GM18505 (cell line): ENCODE results near the gene GCNA.
"Not testable (repeated sequence)": the region's sequence is repeated elsewhere in the genome, so short reads cannot be mapped to it uniquely, and the experiment has no call there.

Experiments
- ATAC-seq: cut with Tn5 transposase; IDR thresholded peaks from one replicate; pipeline ENCODE4 v1.9.1; 2021; ENCODE audit not compliant: unreplicated experiment
- POLR2A ChIP-seq: IDR thresholded peaks from 4 replicates; pipeline ENCODE4 v1.6.1; 2011; ENCODE audit warnings: borderline replicate concordance; ENCODE audit not compliant: insufficient read depth, insufficient read length; ENCODE audit errors: extremely low read depth

Gene GCNA

DNA sequence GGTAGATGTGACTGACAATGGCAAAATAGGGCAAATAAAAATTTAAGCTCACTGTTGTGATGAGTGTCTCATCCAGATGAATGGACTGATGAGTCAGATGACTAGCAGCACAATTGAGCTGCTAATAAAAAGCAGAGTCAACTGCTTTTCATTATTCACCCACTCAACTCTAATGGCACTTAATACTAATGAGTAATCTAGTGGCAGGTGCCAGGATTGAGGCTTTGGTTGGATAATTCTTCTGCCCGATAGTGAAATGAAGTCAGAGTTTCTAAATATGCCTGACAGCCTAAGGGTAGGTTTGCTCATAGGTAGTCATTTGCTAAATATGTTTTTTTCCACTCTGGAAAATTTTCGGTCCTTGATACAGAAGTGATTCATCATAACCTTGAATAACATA lies 34.9 kb upstream of the GCNA start:
- no peak for ATAC-seq
- no peak for TF ChIP-seq POLR2A

DNA sequence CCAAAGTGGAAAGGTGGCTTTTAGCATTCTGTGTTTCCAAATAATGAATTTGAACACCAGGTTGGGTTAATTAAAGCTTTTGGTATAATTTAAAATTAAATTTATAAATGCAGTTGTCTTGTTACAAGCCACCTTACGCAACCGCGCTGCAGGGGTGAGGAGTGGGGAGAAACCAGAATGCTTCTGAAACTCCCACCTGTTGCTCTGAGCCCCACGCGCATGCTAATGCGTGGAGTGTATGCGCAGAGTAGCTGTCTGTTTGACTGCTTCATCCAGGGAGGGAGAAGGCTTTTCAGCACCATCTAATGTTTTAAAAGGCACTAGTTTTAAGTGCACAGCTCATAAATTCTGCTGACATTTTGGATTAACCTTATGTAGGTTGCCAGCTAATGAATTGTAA lies 32.9 kb upstream of the GCNA start:
- ATAC-seq = no peak
- no peak for TF ChIP-seq POLR2A

DNA sequence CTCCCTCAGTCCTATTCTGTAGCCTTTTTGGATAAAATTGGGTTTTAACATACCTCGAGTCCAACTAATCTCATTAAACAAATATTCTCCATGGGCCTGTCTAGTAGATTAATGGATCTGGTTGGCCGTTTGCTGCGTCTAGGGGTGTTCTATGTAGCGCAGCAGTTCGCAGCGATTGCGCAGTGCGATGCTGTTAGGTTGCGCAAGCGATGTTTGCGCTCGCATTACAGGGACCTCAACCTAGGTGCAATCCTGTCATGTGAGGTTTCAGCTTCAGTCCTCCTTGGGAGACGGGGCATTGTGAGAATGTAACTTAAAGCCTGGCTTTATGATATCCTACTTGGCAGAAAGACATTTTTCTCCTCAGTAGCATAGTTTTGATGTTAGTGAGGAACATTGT lies 31.4 kb upstream of the GCNA start:
- no peak for ATAC-seq
- no peak for TF ChIP-seq POLR2A

DNA sequence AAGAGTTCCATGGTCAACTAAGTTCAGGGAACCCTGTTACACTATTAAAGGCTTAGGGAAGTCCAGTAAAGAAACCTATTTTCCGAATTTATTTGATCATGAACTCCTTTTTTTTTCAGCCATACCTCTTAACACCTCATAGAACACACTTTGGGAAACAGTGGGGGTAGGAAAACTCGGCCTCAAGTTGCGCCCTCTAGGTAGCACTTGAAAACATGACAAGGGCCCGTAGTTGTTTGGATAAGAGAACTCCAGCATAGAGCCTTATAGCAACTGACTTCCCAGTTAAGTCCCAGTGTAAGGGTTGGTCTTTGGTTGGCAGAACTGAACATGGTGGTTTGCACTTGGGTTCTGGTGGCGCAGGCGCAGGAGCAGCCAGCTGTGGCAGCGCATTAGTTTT lies 30.9 kb upstream of the GCNA start:
- ATAC-seq = no peak
- TF ChIP-seq POLR2A = no peak

DNA sequence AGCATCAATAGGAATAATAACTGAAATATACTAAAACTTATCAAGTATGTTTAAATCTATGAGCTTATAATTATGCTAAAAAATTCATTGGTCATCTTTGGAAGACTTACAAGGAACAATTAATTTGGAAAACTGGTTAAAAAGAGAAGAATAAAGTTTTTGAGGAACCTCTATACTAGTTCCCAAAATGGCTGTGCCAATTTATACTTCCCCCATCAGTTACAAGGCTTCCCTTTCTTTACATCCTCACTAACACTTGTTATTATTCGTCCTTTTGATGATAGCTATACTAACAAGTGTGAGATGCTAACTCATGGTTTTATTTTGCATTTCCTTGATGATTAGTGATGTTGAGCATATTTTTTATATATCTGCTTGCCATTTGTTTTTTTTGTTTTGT lies 28.3 kb upstream of the GCNA start:
- TF ChIP-seq POLR2A = no peak
- ATAC-seq = no peak

DNA sequence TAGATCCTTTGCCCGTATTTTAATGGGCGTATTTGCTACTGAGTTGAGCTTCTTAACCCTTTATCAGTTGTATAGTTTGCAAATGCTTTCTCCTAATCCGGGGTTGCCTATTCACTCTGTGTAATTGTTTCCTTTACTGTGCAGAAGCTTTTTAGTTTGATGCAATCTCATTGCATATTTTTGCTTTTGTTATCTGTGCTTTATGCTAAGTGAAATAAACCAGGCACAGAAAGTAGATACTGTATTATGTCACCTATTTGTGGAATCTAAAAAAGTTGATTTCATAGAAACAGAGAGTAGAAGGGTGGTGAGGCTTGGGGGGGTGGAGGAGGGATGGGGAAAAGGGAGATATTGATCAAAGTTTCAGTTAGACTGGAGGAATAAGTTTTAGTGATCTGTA lies 27.7 kb upstream of the GCNA start:
- TF ChIP-seq POLR2A = no peak
- no peak for ATAC-seq

DNA sequence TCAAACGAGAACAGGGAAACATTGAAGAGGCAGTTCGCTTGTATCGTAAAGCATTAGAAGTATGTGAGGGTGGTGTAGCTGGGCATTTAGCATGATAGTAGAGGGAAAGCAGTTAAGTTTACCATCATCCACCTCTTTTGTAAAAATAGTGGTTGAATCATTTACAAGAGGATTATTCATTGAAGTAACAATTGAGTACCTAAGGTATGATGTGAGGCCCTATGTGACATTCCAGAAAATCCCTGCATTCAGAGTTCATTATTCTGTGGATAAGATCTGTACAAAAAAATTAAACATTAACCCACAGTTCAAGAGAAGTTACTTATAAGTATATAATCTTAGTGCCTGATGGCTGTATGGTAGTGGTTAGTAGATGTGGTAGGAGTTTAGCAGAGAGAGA lies 22.2 kb upstream of the GCNA start:
- TF ChIP-seq POLR2A = no peak
- no peak for ATAC-seq

DNA sequence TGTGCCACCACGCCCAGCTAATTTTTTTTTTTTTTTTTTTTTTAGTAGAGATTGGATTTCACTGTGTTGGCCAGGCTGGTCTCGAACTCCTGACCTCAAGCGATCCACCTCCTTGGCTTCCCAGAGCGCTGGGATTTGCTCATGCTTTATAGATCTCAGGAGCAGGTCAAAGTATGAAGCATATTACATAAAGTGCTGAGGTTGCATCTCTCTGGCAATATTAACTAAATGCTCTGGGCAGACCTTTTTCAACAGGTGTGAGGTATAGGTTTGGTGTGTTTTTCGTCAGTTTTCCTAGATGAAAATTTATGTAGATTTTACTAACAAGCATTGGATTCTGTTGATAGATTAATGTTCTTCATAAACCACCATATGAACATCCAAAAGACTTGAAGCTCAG lies 19.3 kb upstream of the GCNA start:
- no peak for TF ChIP-seq POLR2A
- no peak for ATAC-seq

DNA sequence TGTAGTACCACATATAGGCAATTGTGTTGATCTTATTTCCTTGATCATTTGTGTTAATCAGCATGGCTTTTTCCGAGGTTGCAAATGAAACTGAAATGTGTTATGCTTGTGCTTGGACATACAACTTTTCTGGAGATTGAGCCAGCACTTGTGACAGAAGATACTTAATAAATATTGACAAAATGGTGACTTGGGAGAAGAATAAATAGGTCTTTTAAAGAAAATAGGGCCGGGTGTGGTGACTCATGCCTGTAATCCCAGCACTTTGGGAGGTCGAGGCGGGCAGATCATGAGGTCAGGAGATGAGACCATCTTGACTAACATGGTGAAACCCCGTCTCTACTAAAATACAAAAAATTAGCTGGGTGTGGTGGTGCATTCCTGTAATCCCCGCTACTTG lies 18.5 kb upstream of the GCNA start:
- not testable (repeated sequence) for ATAC-seq

DNA sequence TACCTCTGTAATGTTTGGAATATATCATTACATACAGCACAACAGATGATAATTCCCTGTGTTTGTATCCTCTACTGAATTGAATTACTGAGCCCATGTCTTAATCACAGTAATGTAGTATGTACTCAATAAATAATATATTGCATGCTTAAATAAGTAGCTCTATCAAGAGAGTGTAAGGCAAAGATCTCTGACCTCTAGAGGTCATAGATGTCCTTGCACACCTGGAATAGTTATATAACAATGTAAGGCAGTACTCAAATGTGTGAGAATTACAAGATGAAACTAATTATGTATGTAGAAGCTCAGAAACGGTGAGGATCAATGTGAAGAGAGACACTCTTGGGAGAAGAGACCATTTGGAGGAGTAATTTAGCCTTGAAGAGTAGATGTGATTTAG lies 14.3 kb upstream of the GCNA start:
- ATAC-seq = no peak
- TF ChIP-seq POLR2A = no peak

DNA sequence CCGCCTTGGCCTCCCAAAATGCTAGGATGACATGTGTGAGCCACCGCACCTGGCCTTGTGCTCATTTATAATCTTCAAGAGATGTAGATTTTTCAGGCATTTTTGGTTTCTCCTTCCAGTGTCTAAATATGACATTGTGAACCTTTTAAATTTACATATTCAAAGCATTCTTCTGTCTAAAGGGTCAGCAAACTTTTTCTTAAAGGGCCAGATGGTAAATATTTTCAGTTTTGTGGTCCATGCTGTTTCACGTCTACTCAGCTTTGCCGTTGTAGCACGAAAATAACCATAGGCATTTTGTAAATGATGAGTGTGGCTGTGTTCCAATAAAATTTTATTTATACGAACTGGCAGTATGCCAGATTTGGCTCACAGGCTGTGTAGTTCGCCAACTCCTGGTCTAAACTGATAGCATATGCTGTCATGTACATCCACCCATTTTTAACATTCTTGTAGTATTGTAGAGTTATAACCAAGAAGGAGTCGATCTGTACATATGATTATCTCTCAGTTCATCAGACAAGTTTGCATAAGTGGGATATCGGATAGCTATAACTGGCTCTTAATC lies 12.7 kb upstream of the GCNA start:
- TF ChIP-seq POLR2A = no peak
- no peak for ATAC-seq

DNA sequence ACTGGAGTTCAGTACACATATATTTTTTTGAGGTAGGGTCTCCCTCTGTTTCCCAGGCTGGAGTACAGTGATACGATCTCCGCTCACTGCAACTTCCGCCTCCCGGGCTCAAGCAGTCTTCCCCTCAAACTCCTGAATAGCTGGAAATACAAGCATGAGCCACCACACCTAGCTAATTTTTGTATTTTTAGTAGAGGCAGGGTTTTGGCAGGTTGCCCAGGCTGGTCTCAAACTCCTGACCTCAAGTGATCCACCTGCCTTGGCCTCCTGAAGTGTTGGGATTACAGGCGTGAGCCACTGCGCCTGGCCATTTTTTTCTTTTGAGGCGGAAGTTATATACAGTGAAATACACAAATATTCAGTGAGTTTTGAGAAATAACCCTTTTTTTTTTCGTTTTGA lies 6.8 kb upstream of the GCNA start:
- not testable (repeated sequence) for ATAC-seq

DNA sequence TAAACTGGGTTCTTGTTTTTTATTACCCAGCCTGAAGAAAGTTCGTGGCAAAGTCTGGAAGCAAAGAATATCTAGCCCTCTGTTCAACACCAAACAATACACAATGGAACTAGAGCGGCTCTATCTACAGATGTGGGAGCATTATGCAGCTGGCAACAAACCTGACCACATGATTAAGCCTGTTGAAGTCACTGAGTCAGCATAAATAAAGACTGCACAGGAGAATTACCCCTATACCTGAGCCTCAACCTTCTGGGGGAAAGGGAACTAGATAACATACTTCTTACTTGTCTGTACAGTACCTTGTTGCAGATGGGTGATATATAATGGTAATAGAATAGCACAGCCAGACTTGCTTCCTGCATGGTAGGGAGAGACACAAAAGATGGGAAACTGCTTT lies 4.6 kb upstream of the GCNA start:
- ATAC-seq = no peak

DNA sequence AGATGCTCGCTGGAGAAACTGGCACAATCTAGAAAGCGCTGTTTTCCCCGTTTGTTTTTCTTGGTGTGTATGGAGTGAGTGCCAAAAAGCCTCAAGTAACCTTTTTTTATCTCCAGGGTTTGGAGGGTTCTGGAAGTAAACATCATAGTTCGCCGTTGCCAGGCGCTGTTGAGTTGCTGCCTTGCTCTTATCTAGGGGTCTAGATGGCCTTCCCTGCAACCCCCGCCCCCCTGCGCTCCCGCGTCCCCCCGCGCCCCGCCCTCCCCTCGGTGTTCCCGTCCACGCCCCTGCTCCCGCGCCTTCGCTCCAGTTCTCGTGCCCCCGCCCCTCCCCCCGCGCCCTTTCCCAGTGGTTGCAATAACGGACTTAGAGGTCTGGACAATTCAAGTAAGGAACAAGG lies 555 bp upstream of the GCNA start:
- no peak for ATAC-seq
- TF ChIP-seq POLR2A = no peak

More for the DNA sequence above, 4.6 kb upstream of the GCNA start:
- no peak for TF ChIP-seq POLR2A

DNA sequence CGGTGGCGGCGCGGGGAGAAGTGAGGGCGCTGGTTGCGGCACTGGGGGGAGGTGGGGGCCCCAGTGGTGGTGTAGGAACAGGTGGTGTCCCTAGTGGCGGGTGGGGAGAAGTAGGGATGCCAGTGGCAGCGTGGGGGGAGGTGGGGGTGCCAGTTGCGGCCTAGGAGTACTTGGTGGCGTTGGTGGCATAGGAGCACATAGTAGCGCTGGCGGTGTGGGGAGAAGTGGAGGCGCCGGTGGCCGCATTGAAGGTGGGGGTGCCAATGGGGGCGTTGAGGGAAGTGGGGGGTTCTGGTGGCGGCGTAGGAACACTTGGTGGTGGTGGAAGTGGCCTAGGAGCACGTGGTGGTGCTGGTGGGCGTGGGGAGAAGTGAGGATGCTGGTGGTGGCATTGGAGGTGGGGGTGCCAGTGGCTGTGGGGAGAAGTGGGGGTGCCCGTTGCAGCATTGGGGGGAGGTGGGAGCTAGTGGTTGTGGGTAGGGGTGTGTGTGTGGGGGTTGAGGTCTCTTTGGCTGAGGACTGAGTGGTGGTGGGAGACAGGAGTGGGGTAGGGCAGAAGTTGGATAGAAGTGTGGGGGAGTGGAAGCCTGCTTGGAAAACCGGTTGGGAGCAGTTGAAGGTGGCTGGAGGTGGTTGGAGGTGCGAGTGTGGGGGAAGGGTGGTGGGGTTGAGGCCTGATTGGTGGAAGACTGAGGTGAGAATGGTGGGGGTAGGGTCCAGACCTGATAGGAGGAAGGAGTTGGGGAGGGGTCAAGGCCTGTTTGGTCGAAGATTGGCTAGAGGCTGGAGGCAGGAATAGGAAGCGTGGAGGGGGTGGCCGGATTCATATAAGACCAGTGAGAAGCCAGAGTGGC lies 1.1 kb downstream of the GCNA start:
- no peak for TF ChIP-seq POLR2A
- no peak for ATAC-seq
